Measurements from ENCODE around the gene PLA2G15. TPM values are rescaled to one million over a fixed set of nuclear protein-coding genes. Genes with fewer than 3 reads are reported as not detected.

Gene PLA2G15
- total RNA-seq, 1 donor from 2014 or later, result 18.2 TPM

DNA sequence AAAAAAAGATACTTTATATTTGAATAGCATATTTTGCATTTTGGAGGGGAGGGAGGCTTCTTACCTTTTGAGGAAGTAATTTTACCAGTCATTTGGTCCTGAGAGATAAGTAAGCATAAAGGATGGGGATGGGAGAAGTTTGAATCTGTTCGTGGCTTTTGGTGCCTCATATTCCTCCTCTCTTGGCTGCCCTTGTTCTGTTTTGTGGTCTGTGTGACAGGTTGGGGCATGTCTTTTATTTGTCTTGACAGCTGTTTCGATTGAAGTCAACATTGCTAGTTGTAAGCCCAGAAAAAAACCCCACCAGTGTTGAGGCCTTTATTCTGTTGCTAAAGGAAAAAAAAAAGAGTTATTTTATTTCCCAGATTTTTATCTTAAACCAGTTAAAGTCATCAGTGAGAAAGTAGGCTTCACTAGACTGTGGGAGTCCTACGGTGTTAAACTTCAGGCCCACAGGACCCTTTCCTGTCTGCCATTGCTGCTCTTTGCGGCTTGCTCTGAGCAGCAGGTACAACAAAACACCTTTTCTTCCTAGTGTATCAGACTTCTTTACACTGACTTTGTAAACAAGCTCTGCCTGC lies 30.5 kb downstream of the PLA2G15 start:
- intact Hi-C loops (cut with DNase I), result no loop called here
- no peak overlapping the region for H3K27ac ChIP-seq
- no peaks in the 10 kb centered on the region for H3K9me3 ChIP-seq
- no peaks in the 10 kb centered on the region for H3K27me3 ChIP-seq
- H3K4me1 ChIP-seq, result peaks cover 28% of the 10 kb centered on the region
- DNase-seq (ENCODE audit: extremely low spot score in 2 of 2), result no peak
- peaks cover 0 to 10% of the 10 kb centered on the region in 2 donors for H3K36me3 ChIP-seq
- TF ChIP-seq POLR2AphosphoS5 (IDR thresholded peaks at IDR 0.05; ENCODE audit: insufficient read depth in 1 of 2, low read depth in 1 of 2), result no peak
- TF ChIP-seq, protein P1, sequence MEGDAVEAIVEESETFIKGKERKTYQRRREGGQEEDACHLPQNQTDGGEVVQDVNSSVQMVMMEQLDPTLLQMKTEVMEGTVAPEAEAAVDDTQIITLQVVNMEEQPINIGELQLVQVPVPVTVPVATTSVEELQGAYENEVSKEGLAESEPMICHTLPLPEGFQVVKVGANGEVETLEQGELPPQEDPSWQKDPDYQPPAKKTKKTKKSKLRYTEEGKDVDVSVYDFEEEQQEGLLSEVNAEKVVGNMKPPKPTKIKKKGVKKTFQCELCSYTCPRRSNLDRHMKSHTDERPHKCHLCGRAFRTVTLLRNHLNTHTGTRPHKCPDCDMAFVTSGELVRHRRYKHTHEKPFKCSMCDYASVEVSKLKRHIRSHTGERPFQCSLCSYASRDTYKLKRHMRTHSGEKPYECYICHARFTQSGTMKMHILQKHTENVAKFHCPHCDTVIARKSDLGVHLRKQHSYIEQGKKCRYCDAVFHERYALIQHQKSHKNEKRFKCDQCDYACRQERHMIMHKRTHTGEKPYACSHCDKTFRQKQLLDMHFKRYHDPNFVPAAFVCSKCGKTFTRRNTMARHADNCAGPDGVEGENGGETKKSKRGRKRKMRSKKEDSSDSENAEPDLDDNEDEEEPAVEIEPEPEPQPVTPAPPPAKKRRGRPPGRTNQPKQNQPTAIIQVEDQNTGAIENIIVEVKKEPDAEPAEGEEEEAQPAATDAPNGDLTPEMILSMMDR (IDR thresholded peaks at IDR 0.05), result no peak
- TF ChIP-seq POLR2A (IDR thresholded peaks at IDR 0.05), result no peak
- no peak overlapping the region for H3K4me3 ChIP-seq

- no peak for DNase-seq (ENCODE audit: extremely low spot score in 2 of 2)
- H3K27ac ChIP-seq, result peak overlapping the region; percentile 6
- no peak overlapping the region for H3K4me3 ChIP-seq
- TF ChIP-seq, protein P1 (IDR thresholded peaks at IDR 0.05), result no peak
- TF ChIP-seq POLR2A (IDR thresholded peaks at IDR 0.05), result no peak
- no peak for TF ChIP-seq POLR2AphosphoS5 (IDR thresholded peaks at IDR 0.05; ENCODE audit: insufficient read depth in 1 of 2, low read depth in 1 of 2)
- H3K27me3 ChIP-seq, result no peaks in the 10 kb centered on the region
- intact Hi-C loops (cut with DNase I), result no loop called here
- H3K36me3 ChIP-seq, result peaks cover 0 to 10% of the 10 kb centered on the region in 2 donors
- no peaks in the 10 kb centered on the region for H3K9me3 ChIP-seq
- H3K4me1 ChIP-seq, result peaks cover 27% of the 10 kb centered on the region
Observed at GRCh38 chr16:68276223-68276622, 31.1 kb downstream of the PLA2G15 start.

DNA sequence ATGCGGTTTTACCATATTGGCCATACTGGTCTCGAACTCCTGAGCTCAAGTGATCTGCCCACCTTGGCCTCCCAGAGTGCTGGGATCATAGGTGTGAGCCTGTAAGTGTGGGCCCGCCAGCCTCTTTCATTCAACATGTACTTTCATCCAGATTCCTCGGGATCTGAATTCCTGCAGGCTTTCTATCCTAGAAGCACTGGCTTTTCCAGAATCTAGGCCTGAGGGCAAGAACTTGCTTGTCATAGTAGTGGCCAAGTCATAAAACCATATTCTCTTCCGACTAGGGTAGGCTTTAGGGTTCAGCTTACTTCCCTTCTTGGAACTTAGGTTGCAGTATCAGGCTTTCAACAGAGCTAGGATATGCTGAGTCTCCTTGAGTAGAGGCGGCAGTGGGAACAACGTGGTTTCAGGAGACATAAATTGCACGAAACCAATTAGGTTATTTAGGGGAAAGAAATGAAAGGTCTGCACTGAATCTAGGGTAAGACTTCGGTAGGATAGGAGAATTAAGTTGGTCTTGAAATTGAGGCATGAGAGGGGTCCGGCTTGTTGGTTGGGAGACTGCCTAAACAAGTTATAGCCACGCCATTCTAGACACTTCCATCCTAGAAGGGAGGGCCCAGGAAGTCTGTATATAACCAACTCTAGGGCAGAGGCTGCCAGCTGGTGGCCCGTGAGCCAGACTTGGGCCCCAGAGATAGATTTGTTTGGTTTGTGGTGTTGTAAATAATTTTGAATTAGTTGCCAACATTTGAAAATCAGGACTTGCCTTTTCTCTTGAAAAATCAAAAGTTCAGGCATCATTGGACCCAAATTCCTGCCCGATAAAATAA lies 34.8 kb downstream of the PLA2G15 start:
- no peaks in the 10 kb centered on the region for H3K9me3 ChIP-seq
- intact Hi-C loops (cut with DNase I), result no loop called here
- peaks cover 33% of the 10 kb centered on the region for H3K4me1 ChIP-seq

GRCh38 chr16:68281368-68282063 lies 36.3 kb downstream of the PLA2G15 start:
- no peak for DNase-seq (ENCODE audit: extremely low spot score in 2 of 2)
- no peaks in the 10 kb centered on the region for H3K36me3 ChIP-seq
- intact Hi-C loops (cut with DNase I), result no loop called here
- TF ChIP-seq, protein P1 (IDR thresholded peaks at IDR 0.05), result no peak
- no peak for TF ChIP-seq POLR2AphosphoS5 (IDR thresholded peaks at IDR 0.05; ENCODE audit: insufficient read depth in 1 of 2, low read depth in 1 of 2)
- no peak for TF ChIP-seq POLR2A (IDR thresholded peaks at IDR 0.05)
- no peak overlapping the region for H3K4me3 ChIP-seq
- H3K27me3 ChIP-seq, result no peaks in the 10 kb centered on the region
- H3K27ac ChIP-seq, result no peak overlapping the region
- H3K9me3 ChIP-seq, result no peaks in the 10 kb centered on the region
- peaks cover 41% of the 10 kb centered on the region for H3K4me1 ChIP-seq

More for the DNA sequence above, 34.8 kb downstream of the PLA2G15 start:
- no peak for TF ChIP-seq POLR2A (IDR thresholded peaks at IDR 0.05)
- TF ChIP-seq, protein P1 (IDR thresholded peaks at IDR 0.05), result no peak
- no peak for TF ChIP-seq POLR2AphosphoS5 (IDR thresholded peaks at IDR 0.05; ENCODE audit: insufficient read depth in 1 of 2, low read depth in 1 of 2)
- no peak overlapping the region for H3K4me3 ChIP-seq
- no peak overlapping the region for H3K27ac ChIP-seq
- no peak for DNase-seq (ENCODE audit: extremely low spot score in 2 of 2)
- no peaks in the 10 kb centered on the region for H3K27me3 ChIP-seq
- peaks cover 0 to 3% of the 10 kb centered on the region in 2 donors for H3K36me3 ChIP-seq

Measured in vagina (tissue), 2 donors.